Dedifferentiated amniotic fluid mesenchymal stem cell (primary cell): Measurements from ENCODE around the gene BTD.

Experiments
- DNase-seq: peaks from one replicate; pipeline ENCODE4 v3.0.0-alpha.2; 2016; ENCODE audit errors: extremely low spot score

BTD gene, protein sequence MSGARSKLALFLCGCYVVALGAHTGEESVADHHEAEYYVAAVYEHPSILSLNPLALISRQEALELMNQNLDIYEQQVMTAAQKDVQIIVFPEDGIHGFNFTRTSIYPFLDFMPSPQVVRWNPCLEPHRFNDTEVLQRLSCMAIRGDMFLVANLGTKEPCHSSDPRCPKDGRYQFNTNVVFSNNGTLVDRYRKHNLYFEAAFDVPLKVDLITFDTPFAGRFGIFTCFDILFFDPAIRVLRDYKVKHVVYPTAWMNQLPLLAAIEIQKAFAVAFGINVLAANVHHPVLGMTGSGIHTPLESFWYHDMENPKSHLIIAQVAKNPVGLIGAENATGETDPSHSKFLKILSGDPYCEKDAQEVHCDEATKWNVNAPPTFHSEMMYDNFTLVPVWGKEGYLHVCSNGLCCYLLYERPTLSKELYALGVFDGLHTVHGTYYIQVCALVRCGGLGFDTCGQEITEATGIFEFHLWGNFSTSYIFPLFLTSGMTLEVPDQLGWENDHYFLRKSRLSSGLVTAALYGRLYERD

DNA sequence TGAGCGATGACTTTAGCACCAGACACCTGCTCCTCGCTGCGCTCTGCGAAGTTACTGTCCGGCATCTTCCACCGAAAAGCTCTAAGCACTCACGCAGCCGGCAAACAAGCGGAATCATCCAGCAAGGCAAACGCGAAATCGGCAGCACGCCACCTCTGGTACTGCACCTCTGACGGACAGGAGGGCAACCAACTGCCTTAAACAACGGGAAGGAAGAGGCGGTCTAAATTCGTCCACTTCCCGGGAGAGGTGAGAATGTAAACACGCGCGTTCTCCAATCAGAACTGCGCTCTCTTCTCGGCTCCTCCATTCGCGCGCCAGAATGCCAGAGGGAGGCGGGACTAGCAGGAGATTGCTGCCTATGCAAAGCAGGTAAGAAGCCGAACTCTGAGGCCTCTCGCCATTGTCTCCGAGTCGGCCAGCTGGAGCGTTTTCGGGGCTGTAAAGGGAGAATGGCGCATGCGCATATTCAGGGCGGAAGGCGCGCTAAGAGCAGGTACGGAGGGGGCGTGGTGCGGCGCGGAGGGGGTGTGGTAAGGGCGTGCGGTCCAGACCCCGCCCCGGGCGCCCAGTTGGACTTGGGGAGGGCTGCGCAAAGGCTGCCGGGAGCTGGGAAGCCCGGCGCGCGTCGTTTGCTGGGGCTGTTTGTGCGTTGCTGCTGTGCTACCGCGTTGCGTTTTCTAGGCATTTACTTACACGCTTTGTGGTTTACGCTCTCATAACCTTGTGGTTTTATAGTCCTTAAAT, at the start of gene BTD, which contains the start of gene HACL1:
Gene BTD, plus strand, starts transcription at position 347 of the 747 bp plus-strand sequence. CDS start 33,695 bp downstream, outside the sequence.
Gene HACL1, minus strand, starts transcription at position 171 of the 747 bp plus-strand sequence. Its CDS starts 106 bp downstream, at position 65.
- DNase-seq = peak; percentile 99

DNA sequence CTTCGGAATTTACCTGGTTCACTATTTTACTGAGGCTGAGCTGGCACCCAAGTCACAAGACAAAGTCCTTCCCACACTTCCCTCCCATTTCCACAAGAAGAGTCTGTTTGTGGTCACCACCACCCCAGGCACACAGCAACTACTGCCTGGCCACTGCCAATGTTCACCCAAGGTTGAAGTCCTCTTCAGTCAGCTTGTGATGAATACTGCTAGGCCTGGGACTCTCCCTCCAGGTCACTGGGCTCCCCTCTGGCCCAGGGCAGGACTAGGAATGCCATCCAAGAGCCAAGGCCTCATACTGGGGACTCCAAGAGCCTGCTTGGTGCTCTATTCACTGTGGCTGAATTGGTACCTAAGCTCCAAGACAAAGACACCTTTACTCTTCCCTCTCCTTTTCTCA, 49.6 kb upstream of the BTD start:
- DNase-seq = no peak

DNA sequence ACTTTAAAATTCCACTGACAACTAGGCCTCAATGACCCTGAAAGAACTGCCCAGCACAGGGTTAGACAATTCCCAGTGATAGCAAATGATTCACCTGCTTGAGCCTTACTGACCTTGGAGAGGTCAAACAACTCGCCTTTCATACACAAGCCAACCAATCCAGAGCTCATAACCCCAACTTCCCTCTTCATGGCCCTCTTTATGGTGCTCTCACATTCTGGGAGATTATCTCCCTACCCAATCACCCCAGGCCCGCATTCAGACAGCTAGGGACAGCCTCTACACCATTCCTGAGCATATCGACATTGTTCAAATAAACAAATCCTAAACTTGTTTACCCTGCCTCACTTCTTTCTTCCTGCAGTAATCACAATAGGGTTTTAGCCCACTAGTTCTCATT, 47.8 kb upstream of the BTD start:
- no peak for DNase-seq

DNA sequence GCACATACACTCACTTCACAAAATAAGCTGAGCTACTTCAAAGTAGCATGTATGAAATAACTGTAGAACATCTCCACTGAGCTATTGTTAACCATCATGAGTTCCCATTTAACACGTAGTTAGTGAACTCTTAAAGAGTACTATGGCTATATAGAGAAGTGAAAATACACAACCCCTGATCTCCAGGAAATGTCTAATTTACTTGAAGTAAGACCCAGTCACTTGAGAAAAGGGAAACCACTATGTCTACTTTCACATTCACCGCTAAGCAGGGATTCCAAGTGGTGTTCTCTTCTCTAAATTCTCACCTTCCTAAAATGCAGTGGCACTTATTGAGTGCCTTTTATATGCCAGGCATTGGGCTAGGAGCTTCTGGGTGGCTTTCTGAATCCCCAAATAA, 45.0 kb upstream of the BTD start:
- no peak for DNase-seq

DNA sequence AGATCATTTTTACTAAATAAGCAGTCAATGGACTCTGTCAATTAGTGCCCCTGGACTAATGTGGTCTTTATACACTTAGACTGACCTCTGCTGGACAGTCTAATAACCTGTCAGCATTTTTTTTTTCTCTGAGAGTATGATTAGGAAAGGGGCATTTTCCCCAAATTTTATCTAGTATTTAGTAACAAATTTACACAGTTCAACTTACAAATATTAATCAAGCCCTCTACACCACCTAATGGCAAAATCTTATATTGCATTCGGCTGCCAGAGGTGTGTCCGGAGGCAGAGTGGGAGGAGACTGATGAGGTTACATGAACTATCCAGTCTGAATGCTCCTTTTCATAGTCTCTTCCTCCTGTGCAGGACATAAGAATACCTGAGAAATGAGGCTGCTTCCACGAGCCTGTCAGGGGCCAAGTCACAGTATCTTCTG, 44.0 kb upstream of the BTD start:
- peak; percentile 63 for DNase-seq

DNA sequence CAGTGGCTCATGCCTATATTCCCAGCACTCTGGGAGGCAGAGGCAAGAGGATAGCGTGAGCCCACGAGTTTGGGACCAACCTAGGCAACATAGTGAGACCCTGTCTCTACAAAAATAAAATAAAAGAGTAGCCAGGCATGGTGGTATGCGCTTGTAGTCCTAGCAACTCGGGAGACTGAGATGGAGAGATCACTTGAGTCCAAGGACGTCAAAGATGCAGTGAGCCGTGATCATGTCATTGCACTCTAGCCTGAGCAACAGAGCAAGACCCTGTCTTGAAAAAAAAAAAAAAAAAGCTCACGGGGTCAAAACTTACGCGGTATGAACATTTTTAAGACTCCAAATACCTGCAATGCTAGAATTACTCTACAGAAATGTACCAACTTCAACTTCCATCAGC, 43.0 kb upstream of the BTD start:
- DNase-seq = no peak

DNA sequence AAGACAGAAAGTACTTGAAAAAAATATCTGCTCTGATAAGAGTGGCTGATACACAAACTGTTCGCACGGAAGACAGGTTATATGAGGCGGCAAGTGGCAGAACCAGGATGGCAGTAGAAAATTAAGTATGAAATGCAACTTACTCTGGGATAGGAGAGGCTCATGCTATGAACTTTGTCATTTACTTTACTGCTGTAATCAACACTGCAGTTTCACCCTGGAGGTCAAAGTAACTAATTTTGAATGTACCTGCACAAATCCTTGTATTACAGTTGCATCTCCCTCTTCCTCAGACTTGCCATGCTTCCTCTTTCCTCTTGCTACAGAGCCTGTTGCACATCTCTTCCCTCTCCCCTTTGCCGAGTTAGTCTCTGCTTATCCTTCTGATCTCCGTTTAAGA, 39.0 kb upstream of the BTD start:
- DNase-seq = no peak

DNA sequence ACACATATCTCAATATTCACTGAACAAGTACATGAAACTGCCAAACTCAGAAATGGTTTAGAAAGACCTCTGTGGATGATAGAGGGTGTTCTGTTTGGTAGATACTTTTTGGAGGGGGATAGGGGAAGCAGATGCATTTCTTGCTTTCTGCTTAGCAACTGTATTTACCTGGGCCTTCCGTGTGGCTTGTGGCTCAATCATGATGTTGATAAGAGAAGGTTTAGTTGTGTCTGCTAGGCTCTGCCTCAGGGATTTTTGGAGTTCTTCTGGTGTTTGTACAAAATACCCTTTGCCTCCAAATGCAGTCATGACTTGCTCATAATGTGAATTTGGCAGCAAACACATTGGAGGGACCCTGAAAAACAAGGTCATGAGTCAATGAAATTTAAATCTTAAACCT, 38.4 kb upstream of the BTD start:
- no peak for DNase-seq

DNA sequence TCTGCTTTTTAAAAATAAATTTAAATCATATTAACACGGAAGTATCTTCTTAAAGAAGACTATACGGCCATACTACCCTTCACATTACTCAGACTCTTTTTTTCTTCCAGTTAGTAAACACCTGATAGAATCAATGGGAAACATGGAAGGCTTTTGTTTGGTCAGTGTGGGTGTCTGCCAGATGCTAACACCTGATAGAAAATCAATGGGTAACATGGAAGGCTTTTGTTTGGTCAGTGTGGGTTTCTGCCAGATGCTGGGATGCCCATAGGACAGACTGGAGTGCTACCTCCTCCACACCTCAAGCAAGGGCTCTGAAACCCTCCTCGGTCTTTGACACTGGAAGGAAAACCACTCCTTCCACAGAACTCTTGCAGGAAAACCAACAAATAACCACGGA, 29.4 kb upstream of the BTD start:
- no peak for DNase-seq

DNA sequence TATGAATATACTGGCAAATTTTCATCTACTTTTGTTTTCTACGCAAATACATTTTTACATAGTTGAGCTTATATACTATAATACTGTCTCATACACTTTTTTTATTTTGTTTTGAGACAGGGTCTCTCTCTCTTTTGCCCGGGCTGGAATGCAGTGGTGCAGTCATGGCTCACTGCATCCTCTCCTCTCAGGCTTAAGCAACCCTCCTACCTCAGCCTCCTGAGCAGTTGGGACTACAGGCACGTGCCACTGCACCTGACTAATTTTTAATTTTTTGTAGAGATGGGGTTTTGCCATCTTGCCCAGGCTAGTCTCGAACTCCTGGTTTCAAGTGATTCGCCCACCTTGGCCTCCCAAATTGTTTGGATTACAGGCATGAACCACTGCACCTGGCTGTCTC, 26.1 kb upstream of the BTD start:
- DNase-seq = no peak

DNA sequence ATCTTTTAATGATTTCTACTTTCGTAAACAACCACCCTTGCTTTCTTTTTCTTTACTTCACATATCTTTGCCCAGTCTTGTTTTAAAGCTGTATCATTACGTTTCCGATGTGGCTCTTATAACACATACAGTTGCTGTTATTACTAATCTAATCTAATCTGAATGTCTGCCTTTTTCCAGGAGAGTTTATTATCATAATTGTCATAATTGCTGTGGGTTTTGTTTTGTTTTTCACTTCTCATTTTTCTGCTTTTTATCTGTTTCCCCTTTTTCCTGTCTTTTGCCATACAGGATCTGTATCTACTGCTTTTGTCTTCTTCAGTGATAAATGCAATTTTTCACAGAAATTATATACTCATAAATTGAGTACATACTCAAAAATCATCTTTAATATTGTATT, 25.1 kb upstream of the BTD start:
- DNase-seq = no peak

DNA sequence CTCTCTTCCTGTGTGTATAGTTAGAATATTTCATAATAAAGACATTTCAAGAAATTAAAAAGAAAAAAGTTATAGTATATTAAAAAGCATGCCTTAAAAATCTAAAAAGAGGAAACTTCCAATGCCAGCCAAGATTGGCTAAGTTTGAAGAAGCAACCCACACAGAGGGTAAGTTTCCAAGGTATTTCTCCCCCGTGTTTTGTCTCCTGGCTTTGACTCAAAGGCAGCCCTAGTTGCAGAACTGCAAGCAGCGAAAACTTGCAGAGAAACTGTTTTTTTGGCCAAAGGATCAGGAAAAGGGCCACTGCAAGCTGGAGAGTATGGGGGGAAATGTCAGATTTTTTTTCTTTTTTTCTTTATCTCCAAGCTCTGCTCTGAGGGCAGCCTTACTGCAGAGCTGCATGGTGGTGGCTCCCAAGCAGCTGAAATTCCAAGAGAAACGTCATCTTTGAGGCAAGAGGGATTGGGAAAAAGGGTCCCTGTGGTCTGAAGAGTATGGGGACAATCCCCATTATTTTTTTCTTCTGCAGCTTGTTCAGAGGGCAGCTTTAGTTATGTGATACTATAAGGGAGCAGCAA, 23.2 kb upstream of the BTD start:
- no peak for DNase-seq

DNA sequence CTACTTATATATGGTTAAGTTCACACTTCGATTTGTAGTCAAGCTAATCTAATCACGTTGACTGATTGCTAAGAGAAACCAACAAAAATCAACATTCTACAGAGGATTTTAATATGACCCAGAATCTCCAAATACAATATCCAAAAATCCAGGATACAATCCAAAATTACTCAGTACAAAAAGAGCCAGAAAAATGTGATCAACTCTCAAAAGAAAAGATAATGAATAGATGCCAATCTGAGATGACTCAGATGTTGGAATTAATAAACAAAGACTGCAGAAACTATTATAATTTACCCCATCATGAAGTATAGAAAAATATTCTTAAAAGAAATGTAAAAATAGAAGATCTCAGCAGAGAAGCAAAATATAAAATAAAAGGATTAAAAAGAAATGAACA, 22.5 kb upstream of the BTD start:
- no peak for DNase-seq

DNA sequence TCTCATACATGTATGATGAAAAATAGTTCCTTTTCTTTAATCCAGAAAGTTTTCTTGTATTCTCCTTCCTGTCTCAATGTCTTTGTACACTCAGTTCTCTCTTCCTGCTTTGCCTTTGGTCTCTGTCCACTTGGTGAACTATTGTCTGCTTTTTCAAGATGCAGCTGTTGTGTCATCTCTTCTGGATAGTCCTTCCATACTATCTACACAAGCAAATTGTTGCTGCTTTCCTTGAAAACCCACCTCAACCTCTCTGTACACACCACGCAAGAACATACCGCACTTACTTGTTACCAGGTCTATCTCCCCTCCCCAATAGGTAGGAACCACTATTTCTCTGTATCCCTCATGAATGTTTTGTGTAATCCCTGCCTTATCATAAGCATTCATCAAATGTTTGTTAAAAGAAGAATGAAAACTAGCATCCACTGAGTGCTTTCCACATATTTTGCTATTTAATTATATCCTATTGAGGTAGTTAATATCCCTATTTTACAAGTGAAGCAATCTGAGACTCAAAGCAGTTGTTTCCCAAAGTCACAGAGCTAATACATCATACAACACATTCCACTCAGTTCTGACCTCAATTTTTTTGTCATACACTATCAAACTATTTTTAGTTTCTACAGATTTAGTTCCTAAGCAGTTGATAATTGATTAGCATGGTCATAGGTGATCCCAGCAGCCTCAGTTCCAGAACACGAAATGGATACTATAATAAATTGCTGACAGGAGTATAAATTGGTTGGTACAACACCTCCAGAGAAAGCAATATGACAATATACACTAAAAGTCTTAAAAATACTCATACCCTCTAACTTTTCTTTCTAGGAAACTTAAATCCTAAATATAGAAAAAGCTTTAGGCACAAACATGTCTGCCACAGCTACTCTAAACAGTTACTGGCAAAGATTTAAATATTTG, 19.8 kb upstream of the BTD start:
- DNase-seq = no peak

DNA sequence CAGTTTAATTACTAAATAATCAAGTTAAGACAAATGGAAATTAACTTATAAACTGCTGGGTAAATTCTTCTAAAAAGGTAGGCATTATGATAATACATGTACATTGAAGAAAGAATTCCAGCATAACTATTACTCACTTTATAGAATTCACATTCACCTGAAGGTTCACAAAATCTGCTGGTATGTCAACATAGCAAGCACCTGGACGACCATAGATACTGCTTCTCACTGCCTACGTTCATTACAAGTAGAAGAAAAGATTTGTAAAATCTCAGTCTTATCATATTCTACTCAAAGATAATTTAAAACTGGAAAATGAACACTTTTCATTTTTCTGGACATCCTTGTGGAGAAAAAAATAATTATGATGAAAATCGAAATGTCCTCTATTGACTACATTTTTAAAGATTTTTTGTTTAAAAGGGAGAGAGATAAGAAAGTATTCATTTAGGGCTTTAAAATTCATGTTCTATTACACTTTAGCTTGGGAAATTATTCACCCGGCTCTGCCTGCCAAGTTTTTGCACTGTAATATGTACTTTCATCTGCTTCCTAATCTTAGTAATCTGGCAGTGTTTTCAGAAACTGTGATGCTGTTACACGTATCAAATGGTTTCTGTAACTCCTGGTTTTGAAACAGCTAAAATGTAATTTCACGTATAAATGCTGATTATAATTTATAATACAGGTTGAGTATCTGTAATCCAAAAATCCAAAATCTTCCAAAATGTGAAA, 16.3 kb upstream of the BTD start:
- DNase-seq = no peak

DNA sequence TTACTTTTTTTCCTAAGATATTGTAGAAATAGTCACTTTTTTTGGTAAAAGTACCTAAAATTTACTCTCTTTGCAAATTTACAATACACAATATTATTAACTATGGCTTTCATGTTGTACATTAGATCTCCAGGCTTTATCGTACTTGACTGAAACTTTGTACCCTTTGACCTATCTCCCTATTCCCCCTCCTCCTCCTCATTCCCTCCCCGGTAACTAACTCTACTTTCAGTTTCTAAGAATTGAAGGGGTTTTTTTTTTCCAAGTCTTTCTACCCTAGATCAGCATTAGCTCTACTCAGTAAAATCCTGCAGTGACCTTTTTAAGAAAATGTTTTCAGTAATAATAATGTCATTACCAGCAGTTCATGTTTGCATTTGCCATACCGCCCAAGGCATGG, 10.3 kb upstream of the BTD start:
- no peak for DNase-seq

DNA sequence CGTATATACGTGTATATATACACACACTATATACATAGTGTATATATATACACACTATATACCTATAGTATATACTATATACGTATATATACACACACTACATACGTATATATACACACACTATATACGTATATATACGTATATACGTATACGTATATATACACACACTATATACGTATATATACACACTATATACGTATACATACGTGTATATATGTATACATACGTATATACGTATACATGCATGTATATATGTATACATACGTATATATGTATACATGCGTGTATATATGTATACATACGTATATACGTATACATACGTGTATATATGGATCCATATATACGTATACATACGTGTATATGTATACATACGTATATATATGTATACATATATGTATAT, 9.6 kb upstream of the BTD start:
- DNase-seq = no peak

DNA sequence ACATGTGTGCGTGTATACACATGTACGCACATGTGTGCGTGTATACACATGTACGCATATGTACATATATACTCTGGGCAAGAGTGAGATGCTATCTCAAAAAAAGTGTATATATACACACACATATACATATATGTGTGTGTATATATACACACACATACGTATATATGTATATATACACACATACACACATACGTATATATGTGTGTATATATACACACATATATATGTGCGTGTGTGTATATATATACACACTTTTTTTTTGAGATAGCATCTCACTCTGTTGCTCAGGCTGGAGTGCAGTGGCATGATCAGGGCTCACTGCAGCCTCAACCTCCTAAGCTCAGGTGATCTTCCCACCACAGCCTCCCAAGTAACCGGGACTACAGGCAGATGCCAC, 8.6 kb upstream of the BTD start:
- no peak for DNase-seq

DNA sequence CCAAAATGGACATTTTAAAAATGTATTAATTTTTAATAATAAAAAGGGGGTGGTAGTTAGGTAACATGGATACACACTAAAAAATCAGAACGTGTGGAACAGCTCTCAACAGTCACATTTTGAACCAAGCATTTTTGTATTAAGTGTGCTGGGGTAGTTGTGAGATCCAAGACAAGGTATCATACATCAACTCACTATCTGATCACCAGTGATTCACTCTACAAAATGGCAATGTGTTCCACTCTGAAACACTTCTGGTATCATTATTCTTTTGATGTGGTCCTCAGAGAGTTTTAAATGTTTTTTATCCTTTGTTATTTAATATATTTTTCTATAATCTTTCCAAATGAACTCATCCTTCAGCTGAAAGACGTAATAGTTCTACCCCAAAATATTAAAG, 5.6 kb upstream of the BTD start:
- no peak for DNase-seq

DNA sequence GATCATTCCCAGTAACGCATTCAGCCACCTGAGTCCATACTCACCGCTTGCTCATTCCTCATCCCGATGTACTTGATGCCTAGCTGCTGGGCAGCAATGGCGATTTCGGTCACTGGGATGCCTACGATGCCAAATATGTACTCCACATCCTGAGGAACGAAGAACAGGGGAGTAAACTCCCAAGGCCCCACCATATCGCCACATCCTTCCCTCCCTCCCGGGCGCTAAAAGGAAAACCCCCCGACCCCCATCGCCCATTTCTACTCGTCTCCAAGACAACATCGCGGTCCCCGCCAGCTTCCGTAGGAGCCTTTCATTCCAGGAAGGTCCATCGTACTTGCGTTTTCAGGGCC, 523 bp upstream of the BTD start:
- DNase-seq = no peak

DNA sequence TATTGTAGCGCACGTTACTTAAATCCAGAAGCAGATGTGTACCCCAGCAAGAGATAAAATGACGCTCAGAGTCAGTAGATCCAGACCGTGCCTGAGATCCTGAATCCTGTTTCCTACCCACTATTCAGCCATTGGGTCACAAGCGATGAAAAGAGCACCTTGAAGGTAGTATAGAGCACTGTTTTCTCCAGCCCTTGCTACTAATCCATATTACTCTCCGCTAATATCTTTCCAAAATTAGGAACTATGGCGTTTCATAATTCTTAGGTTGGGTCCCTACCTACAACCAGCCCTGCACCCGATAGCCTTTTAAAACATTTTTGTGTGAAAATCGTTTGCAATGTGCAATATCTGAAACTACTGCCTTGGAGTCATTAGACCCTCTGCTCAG, 596 bp downstream of the BTD start:
- DNase-seq = no peak
